Caco-2 (cell line): ENCODE data around the gene ANO6. TPM values are rescaled to one million over a fixed set of nuclear protein-coding genes. Genes with fewer than 3 reads are reported as not detected.

ENCODE experiments used
- BruUV-seq: library from RNA; stranded (reverse); fragments of 400-500 nt; replicated peaks from 2 replicates; lab custom pipeline; 2021; lab: Mats Ljungman, UMichigan
- CTCF ChIA-PET: fragments of 300-600 bp; sonication (Branson Sonifier 250); formaldehyde crosslinking; loops from one replicate; lab custom pipeline; 2022; ENCODE audit warnings: antibody characterized with exemption; lab: Charles Lee
- POLR2A ChIA-PET: fragments of 300-600 bp; sonication (Branson Sonifier 250); formaldehyde crosslinking; loops from one replicate; lab custom pipeline; 2022; ENCODE audit warnings: antibody characterized with exemption; lab: Charles Lee
- DNase-seq, 2 experiments: peaks; one replicate each; pipeline versions ENCODE4 v3.0.0 to v3.0.0-alpha.2; 2020 to 2022
- H3K27me3 ChIP-seq: replicated peaks from 2 replicates; pipeline ENCODE4 v1.6.0; 2011; ENCODE audit warnings: low read length; ENCODE audit not compliant: control insufficient read depth, insufficient read depth
- H3K36me3 ChIP-seq: 2 replicates; pipeline ENCODE4 v1.5.1; 2011; ENCODE audit warnings: low read length; ENCODE audit not compliant: control insufficient read depth, insufficient read depth
- H3K4me1 ChIP-seq: fragments of 250-450 bp; sonication (Bioruptor Pico); 2 replicates; pipeline ENCODE4 v1.5.1; 2020; ENCODE audit warnings: mild to moderate bottlenecking
- H3K4me3 ChIP-seq: 2 replicates; pipeline ENCODE4 v1.5.1; 2011; ENCODE audit warnings: low read depth, mild to moderate bottlenecking, control low read depth, low read length
- H3K9me3 ChIP-seq: fragments of 250-450 bp; sonication (Bioruptor Pico); 2 replicates; pipeline ENCODE4 v1.5.1; 2020; ENCODE audit warnings: mild to moderate bottlenecking, moderate library complexity
- H3K27ac Mint-ChIP-seq: one replicate; pipeline ENCODE4 v1.8.0; 2022; ENCODE audit warnings: mixed read lengths; ENCODE audit not compliant: unreplicated experiment
- H3K27me3 Mint-ChIP-seq: one replicate; pipeline ENCODE4 v1.8.0; 2022; ENCODE audit warnings: mixed read lengths; ENCODE audit not compliant: insufficient read depth, unreplicated experiment
- H3K36me3 Mint-ChIP-seq: one replicate; pipeline ENCODE4 v1.8.0; 2022; ENCODE audit warnings: mild to moderate bottlenecking, mixed read lengths; ENCODE audit not compliant: insufficient read depth, unreplicated experiment
- H3K4me1 Mint-ChIP-seq: one replicate; pipeline ENCODE4 v1.8.0; 2022; ENCODE audit warnings: low read depth, mixed read lengths; ENCODE audit not compliant: unreplicated experiment
- H3K4me3 Mint-ChIP-seq: one replicate; pipeline ENCODE4 v1.8.0; 2022; ENCODE audit warnings: mild to moderate bottlenecking, moderate library complexity, mixed read lengths; ENCODE audit not compliant: unreplicated experiment
- H3K9me3 Mint-ChIP-seq: one replicate; pipeline ENCODE4 v1.8.0; 2022; ENCODE audit warnings: mixed read lengths; ENCODE audit not compliant: unreplicated experiment
- CTCF ChIP-seq, 2 experiments: fragments of 200-600 bp in 1 of 2; IDR thresholded peaks; 1 replicate in 1 of 2; 2 replicates in 1 of 2; pipeline versions ENCODE4 v1.5.1 to v1.8.0; 2011 to 2022; ENCODE audit warnings: antibody characterized with exemption in 1 of 2, control low read depth in 1 of 2, inconsistent platforms in 1 of 2, low read depth in 1 of 2, low read length in 1 of 2, mild to moderate bottlenecking in 1 of 2, moderate library complexity in 1 of 2; ENCODE audit not compliant: insufficient read depth in 1 of 2, severe bottlenecking in 1 of 2, unreplicated experiment in 1 of 2
- intact Hi-C: fragments of 100-400 bp; cut with micrococcal nuclease; formaldehyde crosslinking; loops from one replicate; pipeline ENCODE4 v1.10.0; 2022; ENCODE audit not compliant: unreplicated experiment
- total RNA-seq: library from RNA; stranded (reverse); gene quantifications from 2 replicates; pipeline ENCODE4 v1.2.3, GENCODE V29; 2022

The ANO6 gene
- total RNA-seq, 1 experiment from 2014 or later: 126 TPM

GRCh38 chr12:45427042-45427441, 211.1 kb downstream of the ANO6 start:
- POLR2A ChIA-PET: no interaction called here
- peaks cover 93% of the 10 kb centered on the region for H3K36me3 Mint-ChIP-seq
- CTCF ChIA-PET: interaction anchor here (0.7 kb wide), 1 partner anchor 710 kb away, joined by 6 read pairs; no protein-coding TSS in a partner anchor
- BruUV-seq: no TSS peak
- H3K27ac Mint-ChIP-seq: no peak overlapping the region
- no peak for TF ChIP-seq CTCF (IDR thresholded peaks at IDR 0.05; ENCODE audit: insufficient read depth in 1 of 2, low read depth in 1 of 2, low read length in 1 of 2, severe bottlenecking in 1 of 2, unreplicated experiment in 1 of 2)
- no peak overlapping the region for H3K4me3 Mint-ChIP-seq
- no peak for DNase-seq
- Histone ChIP-seq H3K4me1 (peaks cover 10% of the 10 kb centered on the region), H3K9me3 (no peaks in the 10 kb centered on the region), H3K27me3 (no peaks in the 10 kb centered on the region), H3K36me3 (no peaks in the 10 kb centered on the region), H3K4me3 (no peak overlapping the region)
- intact Hi-C loops: no loop called here
- H3K27me3 Mint-ChIP-seq: no peaks in the 10 kb centered on the region
- H3K9me3 Mint-ChIP-seq: no peaks in the 10 kb centered on the region
- peaks cover 8% of the 10 kb centered on the region for H3K4me1 Mint-ChIP-seq

- DNase-seq: no peak
- Mint-ChIP-seq H3K4me3 (no peak overlapping the region), H3K27ac (no peak overlapping the region), H3K4me1 (peaks cover 29% of the 10 kb centered on the region), H3K27me3 (no peaks in the 10 kb centered on the region), H3K36me3 (peaks cover 89% of the 10 kb centered on the region), H3K9me3 (no peaks in the 10 kb centered on the region)
- H3K4me3 ChIP-seq: no peak overlapping the region
- CTCF ChIA-PET: no interaction called here
- BruUV-seq: no TSS peak
- peaks cover 35% of the 10 kb centered on the region for H3K4me1 ChIP-seq
- no peak for TF ChIP-seq CTCF (IDR thresholded peaks at IDR 0.05; ENCODE audit: insufficient read depth in 1 of 2, low read depth in 1 of 2, low read length in 1 of 2, severe bottlenecking in 1 of 2, unreplicated experiment in 1 of 2)
- no peaks in the 10 kb centered on the region for H3K36me3 ChIP-seq
- intact Hi-C loops: loop anchor here (5.0 kb wide), 2 partner anchors 112 to 148 kb away; no protein-coding TSS in a partner anchor
- no peaks in the 10 kb centered on the region for H3K9me3 ChIP-seq
- H3K27me3 ChIP-seq: no peaks in the 10 kb centered on the region
- POLR2A ChIA-PET: interaction anchor here (0.6 kb wide), 1 partner anchor 695 kb away, joined by 3 read pairs; no protein-coding TSS in a partner anchor
These were observed 213.9 kb downstream of the ANO6 start for GRCh38 chr12:45429831-45430230.

- Mint-ChIP-seq H3K9me3 (no peaks in the 10 kb centered on the region), H3K4me3 (no peak overlapping the region), H3K4me1 (peaks cover 41% of the 10 kb centered on the region), H3K36me3 (peaks cover 86% of the 10 kb centered on the region), H3K27me3 (no peaks in the 10 kb centered on the region), H3K27ac (peak overlapping the region; percentile 37)
- DNase-seq: no peak
- intact Hi-C loops: loop anchor here (5.0 kb wide), 2 partner anchors 111 to 149 kb away; no protein-coding TSS in a partner anchor
- H3K4me1 ChIP-seq: peaks cover 45% of the 10 kb centered on the region
- CTCF ChIA-PET: no interaction called here
- no peaks in the 10 kb centered on the region for H3K27me3 ChIP-seq
- POLR2A ChIA-PET: no interaction called here
- no peaks in the 10 kb centered on the region for H3K36me3 ChIP-seq
- H3K4me3 ChIP-seq: no peak overlapping the region
- TF ChIP-seq CTCF (IDR thresholded peaks at IDR 0.05; ENCODE audit: insufficient read depth in 1 of 2, low read depth in 1 of 2, low read length in 1 of 2, severe bottlenecking in 1 of 2, unreplicated experiment in 1 of 2): no peak
- no TSS peak for BruUV-seq
- no peaks in the 10 kb centered on the region for H3K9me3 ChIP-seq
These were observed 215.2 kb downstream of the ANO6 start for GRCh38 chr12:45431126-45431525.
